Stimulated activated CD4-positive, alpha-beta T cell treated with anti-CD3 and anti-CD28 coated beads, Interleukin-2, amount 100 ng/mL, for 48 hours (primary cell): Measurements from ENCODE around the gene ARPC1A.

ENCODE experiments used
- DNase-seq, 2 donors: peaks; one replicate each; pipeline ENCODE4 v3.0.0-alpha.2; 2020

The ARPC1A gene

GRCh38 chr7:99390941-99391602 lies 65.4 kb downstream of the ARPC1A start:
- no peak for DNase-seq

DNA sequence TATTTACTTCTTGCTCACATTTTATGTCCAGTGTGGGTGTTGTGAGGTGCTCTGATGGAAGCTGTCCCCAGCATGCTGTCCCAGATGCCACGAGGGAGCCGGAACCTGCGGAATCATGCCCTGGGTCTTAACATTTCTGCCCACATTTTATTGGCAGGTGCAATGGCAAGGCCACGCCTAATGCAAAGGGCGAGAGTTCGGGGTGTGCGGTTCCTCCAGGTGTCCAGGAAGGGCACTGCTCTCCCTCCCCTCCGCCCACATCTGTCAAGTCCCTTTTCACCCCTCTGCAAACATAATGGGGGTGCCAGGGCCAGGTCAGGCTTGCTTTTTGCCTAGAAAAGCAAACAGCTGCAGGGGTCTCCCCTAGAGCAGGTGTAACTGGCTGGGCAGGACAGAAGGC lies 66.3 kb downstream of the ARPC1A start:
- no peak for DNase-seq

- DNase-seq, result peak; percentile 66 to 69
Measured at GRCh38 chr7:99392659-99393354, 67.1 kb downstream of the ARPC1A start.

GRCh38 chr7:99393355-99394187 lies 67.9 kb downstream of the ARPC1A start:
- no peak for DNase-seq

DNA sequence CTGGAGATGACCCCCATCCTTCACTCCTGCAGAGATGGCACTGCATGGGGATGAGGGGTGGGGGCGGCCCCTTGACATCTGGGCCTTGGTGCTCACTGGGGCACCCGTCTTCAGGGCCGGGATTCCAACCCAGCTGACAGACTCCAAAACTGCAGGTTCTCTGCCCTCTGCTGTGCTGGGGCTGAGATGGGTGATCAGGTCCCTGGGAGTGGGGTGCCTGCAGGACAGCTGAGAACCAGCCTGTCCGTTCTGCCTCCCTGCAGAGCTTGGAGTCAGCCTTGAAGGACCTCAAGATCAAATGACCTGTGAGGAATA lies 68.4 kb downstream of the ARPC1A start:
- DNase-seq, result no peak

- no peak for DNase-seq
Measured at GRCh38 chr7:99395616-99396327, 70.1 kb downstream of the ARPC1A start.

GRCh38 chr7:99396418-99397296 lies 71.0 kb downstream of the ARPC1A start:
- DNase-seq, result no peak

GRCh38 chr7:99397297-99397983 lies 71.7 kb downstream of the ARPC1A start:
- DNase-seq, result no peak

GRCh38 chr7:99398891-99399445 lies 73.3 kb downstream of the ARPC1A start:
- DNase-seq, result no peak

DNA sequence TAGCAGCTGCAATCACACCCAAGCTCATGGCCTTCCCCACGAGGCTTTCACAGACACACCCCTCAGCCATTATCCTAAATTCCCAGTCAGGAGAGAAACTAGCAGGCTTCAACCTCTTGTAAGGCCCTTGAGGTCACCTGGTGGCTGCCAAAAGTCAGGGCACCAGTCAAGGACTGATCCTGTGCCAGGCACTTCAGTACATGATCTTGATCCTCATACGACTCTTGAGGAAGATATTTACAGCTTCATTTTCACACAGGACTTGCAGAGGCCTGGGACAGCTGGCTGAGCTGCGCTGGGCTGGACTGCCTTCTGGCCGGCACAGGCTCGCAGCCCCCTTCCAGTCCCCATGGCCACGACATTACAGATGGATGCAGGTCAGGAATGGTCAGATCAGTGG lies 73.9 kb downstream of the ARPC1A start:
- DNase-seq, result no peak

GRCh38 chr7:99402854-99403253 lies 77.2 kb downstream of the ARPC1A start:
- no peak for DNase-seq

GRCh38 chr7:99403764-99404163 lies 78.1 kb downstream of the ARPC1A start:
- no peak for DNase-seq

- DNase-seq, result no peak
Measured at GRCh38 chr7:99404235-99404976, 78.7 kb downstream of the ARPC1A start.

GRCh38 chr7:99404977-99405320 lies 79.3 kb downstream of the ARPC1A start:
- DNase-seq, result no peak

DNA sequence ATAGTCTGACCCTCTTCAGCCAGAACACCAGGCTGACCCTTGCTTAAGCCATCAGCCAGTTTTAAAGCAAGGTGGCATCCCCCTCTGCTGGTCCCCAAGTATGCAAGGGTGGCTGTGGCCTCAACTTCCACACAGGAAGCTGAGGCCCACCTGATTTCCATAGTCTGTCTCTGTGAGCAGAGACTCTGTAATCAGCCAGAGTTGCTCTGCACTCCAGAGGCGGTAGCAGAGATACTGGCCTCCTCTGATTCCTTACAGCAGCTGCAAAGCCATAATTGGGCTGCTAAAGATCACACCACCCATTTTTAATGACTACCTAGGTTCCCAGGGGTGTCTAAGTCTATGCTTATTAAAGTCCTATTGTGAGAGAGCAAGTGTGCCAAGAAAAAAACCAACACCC lies 80.9 kb downstream of the ARPC1A start:
- no peak for DNase-seq

GRCh38 chr7:99407872-99408378 lies 82.2 kb downstream of the ARPC1A start:
- peak; percentile 32 to 33 for DNase-seq

GRCh38 chr7:99408379-99409191 lies 82.9 kb downstream of the ARPC1A start, which contains the start of the genes BUD31 and PDAP1:
Gene BUD31, plus strand, starts transcription at chr7:99408969. Its CDS starts 2,124 bp downstream, at chr7:99411093.
Gene PDAP1, minus strand, starts transcription at chr7:99408597. Its CDS starts 49 bp downstream, at chr7:99408548.
- peak; percentile 93 for DNase-seq

DNA sequence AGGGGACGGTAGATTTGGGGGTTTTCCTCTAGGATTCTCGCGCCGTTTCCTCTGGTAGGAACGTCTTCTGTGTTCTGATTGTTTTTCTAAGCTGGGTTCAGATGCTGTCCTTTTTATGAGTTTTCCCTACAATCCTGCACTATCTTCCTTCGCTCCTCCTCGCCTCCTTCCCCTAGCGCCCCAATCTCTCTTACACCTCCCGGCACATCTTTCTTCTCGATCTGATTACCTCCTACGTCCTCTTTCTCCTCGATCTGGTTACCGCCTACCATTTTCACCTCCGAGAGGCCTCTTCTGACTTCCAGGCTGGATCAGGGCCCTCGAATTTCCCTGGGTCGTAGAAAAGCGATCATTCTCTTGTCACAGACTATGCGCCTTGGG lies 83.5 kb downstream of the ARPC1A start:
- no peak for DNase-seq

DNA sequence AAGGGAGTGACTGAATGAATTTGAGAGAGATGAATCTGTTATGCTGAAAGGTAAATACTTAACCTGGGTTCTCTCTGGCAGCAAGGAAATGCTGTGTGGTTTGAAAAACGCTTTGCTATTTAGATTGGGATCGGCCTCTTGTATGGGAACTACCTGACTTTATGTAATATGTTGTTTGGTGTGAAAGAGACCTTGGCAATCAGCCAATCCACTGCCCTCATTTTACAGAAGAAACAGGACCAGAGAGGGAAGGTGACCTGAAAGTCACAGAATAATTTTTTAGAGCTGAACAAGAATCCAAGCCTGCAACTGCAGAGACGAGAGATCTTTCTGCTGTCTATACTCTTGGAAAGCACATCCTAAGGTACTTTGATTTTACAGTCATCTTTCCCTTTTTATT lies 84.1 kb downstream of the ARPC1A start:
- no peak for DNase-seq
